BLaER1 treated with 17β-estradiol and CSF1 and Interleukin-3, amounts not matched to agents 10 nM and 100 nM (cell line): ENCODE data around the gene SOS1.
"Not testable (repeated sequence)": the region's sequence is repeated elsewhere in the genome, so short reads cannot be mapped to it uniquely, and the experiment has no call there.

Experiments used
- H3K27ac ChIP-seq, 11 experiments: shearing (Covaris generic); formaldehyde crosslinking; 2 replicates each; pipeline ENCODE4 v1.8.1; 2022
- H3K27me3 ChIP-seq, 11 experiments: shearing (Covaris generic); formaldehyde crosslinking; 2 replicates each; pipeline ENCODE4 v1.8.1; 2022
- H3K36me3 ChIP-seq, 11 experiments: shearing (Covaris generic); formaldehyde crosslinking; 2 replicates each; pipeline ENCODE4 v1.8.1; 2022
- H3K4me1 ChIP-seq, 10 experiments: shearing (Covaris generic); formaldehyde crosslinking; 2 replicates each; pipeline ENCODE4 v1.8.1; 2022
- H3K4me2 ChIP-seq, 11 experiments: shearing (Covaris generic); formaldehyde crosslinking; 2 replicates each; pipeline ENCODE4 v1.8.1; 2022
- H3K4me3 ChIP-seq, 10 experiments: shearing (Covaris generic); formaldehyde crosslinking; 2 replicates each; pipeline ENCODE4 v1.8.1; 2022
- H3K9ac ChIP-seq, 11 experiments: shearing (Covaris generic); formaldehyde crosslinking; 2 replicates each; pipeline ENCODE4 v1.8.1; 2022
- H3K9me3 ChIP-seq, 11 experiments: shearing (Covaris generic); formaldehyde crosslinking; replicated peaks in 1 of 11; 2 replicates each; pipeline ENCODE4 v1.8.1; 2022
- H4K20me1 ChIP-seq, 11 experiments: shearing (Covaris generic); formaldehyde crosslinking; 2 replicates each; pipeline ENCODE4 v1.8.1; 2022
- Cebpa-rat ChIP-seq, 11 experiments: shearing (Covaris generic); IDR thresholded peaks; 2 replicates each; pipeline ENCODE4 v1.8.1; 2022

Gene SOS1

DNA sequence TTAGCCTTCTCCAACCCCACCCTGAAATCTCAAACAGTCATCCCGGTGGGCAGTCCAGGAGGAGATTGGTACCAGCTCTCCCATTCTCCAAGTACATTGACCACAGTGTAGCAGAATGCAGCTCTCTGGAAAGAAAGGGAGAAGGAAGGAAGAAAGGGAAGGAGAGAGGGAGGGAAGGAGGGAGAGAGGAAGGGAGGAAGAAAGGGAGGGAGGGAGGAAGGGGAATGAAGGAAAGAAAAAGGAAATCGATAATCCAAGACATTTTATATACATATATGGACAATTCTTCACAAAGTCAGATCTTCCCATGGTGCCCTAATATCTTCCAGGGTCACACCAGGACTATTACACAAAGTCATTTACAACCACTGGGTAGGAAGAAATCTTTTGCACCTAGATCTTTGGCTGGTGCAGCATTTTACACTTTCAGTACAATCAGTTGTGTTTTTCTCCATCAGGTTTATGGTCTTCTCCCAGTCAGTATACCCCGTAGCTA, 172.4 kb downstream of the SOS1 start:
- H4K20me1 ChIP-seq, result no peaks in the 10 kb centered on the region
- peak overlapping the region in 3 of 11 experiments; percentile 43 to 51 (median 43); a peak in 3 of 22 replicates for H3K4me2 ChIP-seq
- H3K36me3 ChIP-seq, result no peaks in the 10 kb centered on the region
- TF ChIP-seq Cebpa-rat (IDR thresholded peaks at IDR 0.05), result no peak
- H3K27me3 ChIP-seq, result no peaks in the 10 kb centered on the region
- peaks cover 0 to 12% (median 0%) of the 10 kb centered on the region in 10 experiments; a peak in 6 of 20 replicates for H3K4me1 ChIP-seq
- H3K9ac ChIP-seq, result no peak overlapping the region
- H3K4me3 ChIP-seq, result no peak overlapping the region
- no peaks in the 10 kb centered on the region for H3K9me3 ChIP-seq
- no peak overlapping the region for H3K27ac ChIP-seq

DNA sequence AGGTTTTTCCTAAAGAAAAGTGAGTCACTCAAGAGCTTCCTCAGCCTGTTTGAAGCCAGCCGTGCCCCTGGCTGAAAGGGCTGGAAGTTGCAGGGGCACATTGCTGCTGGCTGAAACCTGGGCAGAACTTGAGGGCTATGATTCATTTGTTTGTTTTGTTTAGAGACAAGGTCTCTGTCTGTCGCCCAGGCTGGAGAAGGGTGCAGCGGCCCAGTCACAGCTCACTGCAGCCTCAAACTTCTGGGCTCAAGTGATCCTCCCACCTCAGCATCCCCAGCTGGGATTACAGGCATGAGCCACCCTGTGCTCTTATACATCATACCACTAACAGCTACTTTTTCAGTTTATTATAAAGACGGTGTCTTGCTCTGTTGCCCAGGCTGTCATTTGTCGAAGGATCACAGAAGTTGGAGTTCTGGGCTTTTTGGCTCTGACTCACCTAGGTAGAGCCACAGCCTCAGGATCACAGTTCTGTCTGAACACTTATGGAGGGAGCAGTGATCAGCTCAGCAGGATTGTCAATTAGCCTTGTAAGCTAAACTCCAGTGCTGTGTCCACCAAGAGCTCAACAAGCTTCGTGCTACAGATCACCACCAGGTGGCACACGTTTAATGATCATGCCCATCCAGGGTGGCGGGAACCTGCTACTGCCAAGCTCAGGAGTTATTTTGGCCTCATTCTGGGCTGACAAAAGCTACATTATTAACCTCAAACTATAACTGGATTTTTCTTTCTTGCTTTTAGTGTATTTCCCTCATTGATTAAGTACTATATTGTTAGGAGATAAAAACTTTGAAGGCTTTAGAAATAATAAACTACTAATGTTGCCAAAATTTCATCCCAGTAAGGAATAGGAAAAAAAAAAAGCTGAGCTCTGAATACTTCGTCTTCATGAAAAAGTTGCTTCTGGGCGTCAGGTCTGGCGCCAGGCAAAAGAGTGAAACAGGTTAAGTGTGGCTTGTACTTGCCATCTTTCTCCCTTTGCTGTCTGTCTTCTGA, 173.3 kb downstream of the SOS1 start:
- H3K27ac ChIP-seq, result no peak overlapping the region
- no peaks in the 10 kb centered on the region for H3K9me3 ChIP-seq
- no peak overlapping the region for H3K4me3 ChIP-seq
- H3K36me3 ChIP-seq, result no peaks in the 10 kb centered on the region
- no peaks in the 10 kb centered on the region for H3K27me3 ChIP-seq
- TF ChIP-seq Cebpa-rat (IDR thresholded peaks at IDR 0.05), result no peak
- H4K20me1 ChIP-seq, result no peaks in the 10 kb centered on the region
- no peak overlapping the region for H3K4me2 ChIP-seq
- peaks cover 0 to 12% (median 0%) of the 10 kb centered on the region in 10 experiments; a peak in 6 of 20 replicates for H3K4me1 ChIP-seq
- H3K9ac ChIP-seq, result no peak overlapping the region

DNA sequence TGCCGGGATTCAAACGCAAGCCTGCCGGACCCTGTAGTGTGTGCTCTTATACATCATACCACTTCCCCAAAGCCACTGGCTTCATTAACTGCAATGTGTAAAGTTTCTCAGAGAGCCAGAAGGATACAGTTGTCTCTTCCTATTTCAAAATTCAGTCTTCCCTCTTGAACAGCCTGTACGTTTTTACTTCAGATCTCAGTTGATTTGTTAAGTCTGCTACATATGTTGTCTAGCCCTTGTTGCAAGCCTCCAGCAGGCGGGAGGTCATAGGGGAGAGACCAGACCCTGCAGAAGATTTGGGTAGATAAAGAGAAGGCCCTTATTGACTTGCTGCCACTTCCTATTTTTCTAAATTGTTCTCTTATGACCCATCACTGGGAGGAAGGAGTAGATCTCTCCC, 174.9 kb downstream of the SOS1 start:
- no peak overlapping the region for H3K4me2 ChIP-seq
- no peaks in the 10 kb centered on the region for H3K36me3 ChIP-seq
- H3K9ac ChIP-seq, result no peak overlapping the region
- no peaks in the 10 kb centered on the region for H3K27me3 ChIP-seq
- H3K4me3 ChIP-seq, result no peak overlapping the region
- peaks cover 0 to 12% (median 0%) of the 10 kb centered on the region in 10 experiments; a peak in 6 of 20 replicates for H3K4me1 ChIP-seq
- no peaks in the 10 kb centered on the region for H4K20me1 ChIP-seq
- no peak for TF ChIP-seq Cebpa-rat (IDR thresholded peaks at IDR 0.05)
- H3K27ac ChIP-seq, result no peak overlapping the region
- no peaks in the 10 kb centered on the region for H3K9me3 ChIP-seq

DNA sequence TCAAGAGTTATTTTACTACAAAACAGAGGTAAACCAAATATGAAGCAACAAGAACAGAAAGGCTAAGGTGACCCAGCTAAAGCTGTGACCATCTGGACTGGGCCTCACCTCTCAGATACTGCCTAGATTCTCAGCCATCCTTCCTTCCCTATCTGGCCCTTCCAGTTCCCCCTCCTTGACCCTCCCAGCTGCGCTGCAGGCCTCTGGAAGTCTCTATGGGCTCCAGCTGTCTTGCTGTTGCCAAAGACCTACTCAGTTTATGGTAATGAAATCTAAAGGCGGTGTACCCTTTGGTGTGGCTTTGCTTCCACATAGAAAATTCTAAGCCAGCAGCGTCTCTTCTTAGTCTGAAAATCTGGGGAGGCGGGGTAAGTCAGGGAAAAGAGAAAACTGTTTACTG, 175.5 kb downstream of the SOS1 start:
- no peak overlapping the region for H3K4me2 ChIP-seq
- no peak overlapping the region for H3K4me3 ChIP-seq
- H3K9ac ChIP-seq, result no peak overlapping the region
- H3K36me3 ChIP-seq, result no peaks in the 10 kb centered on the region
- no peak for TF ChIP-seq Cebpa-rat (IDR thresholded peaks at IDR 0.05)
- no peak overlapping the region for H3K27ac ChIP-seq
- no peaks in the 10 kb centered on the region for H4K20me1 ChIP-seq
- H3K27me3 ChIP-seq, result no peaks in the 10 kb centered on the region
- H3K4me1 ChIP-seq, result peaks cover 0 to 12% (median 0%) of the 10 kb centered on the region in 10 experiments; a peak in 6 of 20 replicates
- H3K9me3 ChIP-seq, result no peaks in the 10 kb centered on the region

DNA sequence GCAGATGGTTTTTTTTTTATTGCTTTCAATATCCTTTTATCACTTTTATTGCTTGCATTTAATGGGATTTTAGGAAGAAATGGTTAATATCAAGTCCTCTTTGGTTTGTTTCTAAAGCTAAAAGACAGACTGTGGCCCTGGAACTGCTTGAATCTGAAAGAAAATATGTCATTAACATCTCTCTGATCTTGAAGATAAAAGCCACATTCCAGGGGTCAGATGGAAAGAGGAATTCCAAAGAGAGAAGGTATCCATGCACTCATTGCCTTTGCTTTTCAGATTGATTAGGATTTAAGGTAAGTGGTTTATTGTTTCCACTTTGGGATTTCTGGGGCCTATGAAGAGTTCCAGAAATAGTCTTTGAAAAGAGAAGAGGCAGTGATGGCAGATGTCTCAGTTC, 177.1 kb downstream of the SOS1 start:
- H3K4me1 ChIP-seq, result peaks cover 0 to 3% (median 0%) of the 10 kb centered on the region in 10 experiments; a peak in 6 of 20 replicates
- no peaks in the 10 kb centered on the region for H3K9me3 ChIP-seq
- no peak overlapping the region for H3K4me2 ChIP-seq
- no peaks in the 10 kb centered on the region for H3K36me3 ChIP-seq
- H3K27me3 ChIP-seq, result no peaks in the 10 kb centered on the region
- no peak overlapping the region for H3K27ac ChIP-seq
- H3K9ac ChIP-seq, result no peak overlapping the region
- H4K20me1 ChIP-seq, result no peaks in the 10 kb centered on the region
- H3K4me3 ChIP-seq, result no peak overlapping the region
- no peak for TF ChIP-seq Cebpa-rat (IDR thresholded peaks at IDR 0.05)

DNA sequence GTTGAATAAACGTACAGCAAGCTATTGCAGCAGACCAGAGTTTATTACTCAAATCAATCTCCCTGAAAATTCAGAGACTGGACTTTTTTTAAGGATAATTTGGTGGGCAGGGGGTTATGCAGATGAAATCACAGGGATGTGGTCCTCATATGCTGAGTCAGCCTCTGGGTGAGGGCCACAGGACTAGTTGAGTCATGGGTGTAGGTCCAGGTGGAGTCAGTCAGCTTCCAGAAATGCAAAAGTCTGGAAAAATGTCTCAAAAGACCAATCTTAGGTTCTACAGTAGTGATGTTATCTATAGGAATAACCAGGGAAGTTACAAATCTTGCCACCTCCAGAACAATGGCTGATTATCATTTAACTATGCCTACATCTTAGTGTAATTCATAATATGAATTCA, 180.1 kb downstream of the SOS1 start:
- Histone ChIP-seq H3K9ac (no peak overlapping the region), H3K36me3 (no peaks in the 10 kb centered on the region), H3K4me1 (no peaks in the 10 kb centered on the region), H3K4me2 (no peak overlapping the region), H3K27me3 (no peaks in the 10 kb centered on the region), H4K20me1 (no peaks in the 10 kb centered on the region), H3K4me3 (no peak overlapping the region), H3K9me3 (no peaks in the 10 kb centered on the region), H3K27ac (no peak overlapping the region)
- TF ChIP-seq Cebpa-rat (IDR thresholded peaks at IDR 0.05), result no peak

DNA sequence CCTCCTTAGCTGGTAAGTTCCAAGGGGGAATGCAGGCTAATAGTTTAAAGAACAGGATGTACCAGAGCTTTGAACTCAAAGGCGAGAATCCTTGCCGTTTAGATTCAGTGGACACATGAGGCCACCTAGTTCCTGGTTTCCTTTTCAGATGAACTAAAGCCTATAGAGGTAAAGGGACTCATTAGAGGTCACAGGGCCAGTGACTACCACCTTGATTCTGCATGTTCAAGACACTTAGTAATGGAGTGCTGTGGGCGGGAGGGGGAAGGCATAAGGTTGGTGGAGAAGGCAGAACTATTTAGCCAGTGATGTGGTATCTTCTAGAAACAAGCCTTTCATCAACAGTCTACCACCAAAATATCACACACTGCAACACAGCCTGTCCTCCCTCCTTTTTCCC, 183.3 kb downstream of the SOS1 start:
- H3K27ac ChIP-seq, result no peak overlapping the region
- no peak overlapping the region for H3K9ac ChIP-seq
- H3K4me1 ChIP-seq, result peaks cover 0 to 6% (median 0%) of the 10 kb centered on the region in 10 experiments; a peak in 4 of 20 replicates
- no peak for TF ChIP-seq Cebpa-rat (IDR thresholded peaks at IDR 0.05)
- H3K4me3 ChIP-seq, result no peak overlapping the region
- H3K27me3 ChIP-seq, result no peaks in the 10 kb centered on the region
- H4K20me1 ChIP-seq, result no peaks in the 10 kb centered on the region
- H3K9me3 ChIP-seq, result no peaks in the 10 kb centered on the region
- no peak overlapping the region for H3K4me2 ChIP-seq
- no peaks in the 10 kb centered on the region for H3K36me3 ChIP-seq

DNA sequence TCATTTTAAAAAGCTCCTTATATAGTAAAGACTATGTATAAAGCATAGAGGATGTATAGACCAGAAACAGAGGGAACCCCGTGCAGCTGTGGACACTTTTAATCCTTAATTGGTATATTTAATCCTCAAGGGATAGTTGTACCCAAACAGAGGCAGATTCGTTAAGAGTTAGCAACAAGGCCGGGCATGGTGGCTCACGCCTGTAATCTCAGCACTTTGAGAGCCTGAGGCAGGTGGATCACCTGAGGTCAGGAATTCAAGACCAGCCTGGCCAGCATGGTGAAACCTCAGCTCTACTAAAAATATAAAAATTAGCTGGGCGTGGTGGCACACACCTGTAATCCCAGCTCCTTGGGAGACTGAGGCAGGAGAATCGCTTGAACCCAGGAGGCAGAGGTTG, 184.3 kb downstream of the SOS1 start:
- not testable (repeated sequence) for H3K9ac ChIP-seq, H3K27ac ChIP-seq, H3K36me3 ChIP-seq, H3K4me1 ChIP-seq, H3K27me3 ChIP-seq, H3K9me3 ChIP-seq, H3K4me3 ChIP-seq, H3K4me2 ChIP-seq, H4K20me1 ChIP-seq

DNA sequence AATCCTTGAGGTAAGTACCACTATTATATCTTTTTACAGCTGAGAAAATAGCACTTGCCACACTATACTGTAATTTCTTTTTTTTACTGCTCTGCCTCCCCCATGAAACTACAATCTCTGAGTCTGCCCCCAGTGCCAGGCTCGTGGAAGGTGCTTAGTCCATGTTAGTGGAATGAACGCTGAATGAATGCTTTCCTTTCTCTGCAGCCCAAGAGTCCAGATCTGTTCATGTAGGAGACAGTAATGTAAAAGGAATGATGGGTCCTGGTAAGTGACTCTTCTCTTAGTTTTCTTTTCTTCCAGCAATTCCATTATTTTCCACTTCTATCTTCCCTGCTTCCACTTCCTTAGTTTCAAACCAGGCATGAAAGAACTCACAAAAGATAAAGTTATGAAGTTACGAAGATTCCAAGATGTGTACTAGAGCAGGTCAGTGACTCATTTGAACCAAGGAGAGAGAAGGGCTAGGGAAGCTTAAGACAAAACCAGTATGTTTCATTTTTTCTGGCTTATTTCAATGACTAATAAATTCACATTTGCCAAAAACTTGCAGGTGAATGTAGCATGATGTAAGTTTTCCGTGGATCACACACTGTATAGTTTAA, 185.2 kb downstream of the SOS1 start:
- no peak for TF ChIP-seq Cebpa-rat (IDR thresholded peaks at IDR 0.05)
- Histone ChIP-seq H3K27ac (no peak overlapping the region), H4K20me1 (no peaks in the 10 kb centered on the region), H3K27me3 (no peaks in the 10 kb centered on the region), H3K9me3 (no peaks in the 10 kb centered on the region), H3K36me3 (no peaks in the 10 kb centered on the region), H3K4me3 (no peak overlapping the region), H3K4me2 (no peak overlapping the region), H3K9ac (no peak overlapping the region), H3K4me1 (peaks cover 0 to 6% (median 0%) of the 10 kb centered on the region in 10 experiments; a peak in 4 of 20 replicates)
